Stimulated activated naive CD8-positive, alpha-beta T cell treated with anti-CD3 and anti-CD28 coated beads, Interleukin-15, Interleukin-2, amounts not matched to agents 100 ng/mL and 50 ng/mL, for 24 hours (primary cell): ENCODE data around the gene ADAR.

Experiments
- H3K27ac Mint-ChIP-seq: one replicate; pipeline ENCODE4 v1.8.0; 2021; ENCODE audit warnings: mild to moderate bottlenecking, mixed read lengths
- H3K27me3 Mint-ChIP-seq: one replicate; pipeline ENCODE4 v1.8.0; 2021; ENCODE audit warnings: mixed read lengths
- H3K36me3 Mint-ChIP-seq: one replicate; pipeline ENCODE4 v1.8.0; 2021; ENCODE audit warnings: low read depth, mixed read lengths
- H3K4me1 Mint-ChIP-seq: one replicate; pipeline ENCODE4 v1.8.0; 2021; ENCODE audit warnings: low read depth, mixed read lengths
- H3K4me3 Mint-ChIP-seq: one replicate; pipeline ENCODE4 v1.8.0; 2021; ENCODE audit warnings: mild to moderate bottlenecking, mixed read lengths
- H3K9me3 Mint-ChIP-seq: one replicate; pipeline ENCODE4 v1.8.0; 2021; ENCODE audit warnings: mixed read lengths

ADAR gene

GRCh38 chr1:154546264-154547063 is 61.5 kb downstream of the ADAR start:
- Mint-ChIP-seq H3K4me1 (peaks cover 7% of the 10 kb centered on the region), H3K4me3 (no peak overlapping the region), H3K36me3 (peaks cover 22% of the 10 kb centered on the region), H3K27me3 (no peaks in the 10 kb centered on the region), H3K9me3 (no peaks in the 10 kb centered on the region), H3K27ac (no peak overlapping the region)

- Mint-ChIP-seq H3K27ac (no peak overlapping the region), H3K27me3 (peaks cover 5% of the 10 kb centered on the region), H3K4me3 (no peak overlapping the region), H3K36me3 (no peaks in the 10 kb centered on the region), H3K4me1 (no peaks in the 10 kb centered on the region), H3K9me3 (no peaks in the 10 kb centered on the region)
Measured at GRCh38 chr1:154541231-154541630, 66.8 kb downstream of the ADAR start.

GRCh38 chr1:154539486-154540483 is 68.2 kb downstream of the ADAR start:
- no peak overlapping the region for H3K4me3 Mint-ChIP-seq
- H3K27ac Mint-ChIP-seq: no peak overlapping the region
- H3K4me1 Mint-ChIP-seq: no peaks in the 10 kb centered on the region
- H3K9me3 Mint-ChIP-seq: no peaks in the 10 kb centered on the region
- no peaks in the 10 kb centered on the region for H3K36me3 Mint-ChIP-seq
- H3K27me3 Mint-ChIP-seq: peaks cover 6% of the 10 kb centered on the region

- H3K36me3 Mint-ChIP-seq: no peaks in the 10 kb centered on the region
- no peaks in the 10 kb centered on the region for H3K9me3 Mint-ChIP-seq
- H3K4me3 Mint-ChIP-seq: no peak overlapping the region
- H3K4me1 Mint-ChIP-seq: no peaks in the 10 kb centered on the region
- H3K27me3 Mint-ChIP-seq: peaks cover 11% of the 10 kb centered on the region
- H3K27ac Mint-ChIP-seq: no peak overlapping the region
Measured at GRCh38 chr1:154536570-154536969, 71.4 kb downstream of the ADAR start.

- Mint-ChIP-seq H3K36me3 (no peaks in the 10 kb centered on the region), H3K4me3 (no peak overlapping the region), H3K27ac (no peak overlapping the region), H3K4me1 (no peaks in the 10 kb centered on the region), H3K9me3 (no peaks in the 10 kb centered on the region), H3K27me3 (peaks cover 6% of the 10 kb centered on the region)
Measured at GRCh38 chr1:154533952-154534844, 73.8 kb downstream of the ADAR start.
